Sciatic nerve (tissue), 2 donors: Measurements from ENCODE around the gene RAD51. TPM values are rescaled to one million over a fixed set of nuclear protein-coding genes. Genes with fewer than 3 reads are reported as not detected.
A peak's percentile ranks its signal among the peaks of the same experiment; 100 is the strongest.
"Not testable (repeated sequence)": the region's sequence is repeated elsewhere in the genome, so short reads cannot be mapped to it uniquely, and the experiment has no call there.

ENCODE experiments used
- ATAC-seq: fragments of 200-7000 bp; cut with Tn5 transposase; one replicate; pipeline ENCODE4 v1.9.1; 2020; ENCODE audit warnings: mild to moderate bottlenecking, moderate library complexity
- DNase-seq: peaks from one replicate; pipeline ENCODE4 v3.0.0-alpha.2; 2020; ENCODE audit warnings: low spot score
- intact Hi-C: fragments of 100-400 bp; cut with DNase I; formaldehyde crosslinking; loops from one replicate; pipeline ENCODE4 v1.14.2; 2022
- total RNA-seq: library from RNA; stranded (reverse); fragmentation: NEBNext Ultra II Directional; extraction: Animal tissue kit (Norgen Biotek cat#: 25700); gene quantifications from one replicate; pipeline ENCODE4 v1.2.1, GENCODE V29; 2021
- donor health status: DM: no; HTN: no; CAD: no.
- donor health status: DM: no; HTN: no; CAD: no.

RAD51 gene
- total RNA-seq: 0.53 TPM

- intact Hi-C loops: no loop called here
- ATAC-seq (peak; percentile 99), DNase-seq (peak; percentile 96)
These were observed at the start of gene RAD51 for GRCh38 chr15:40694688-40695468. TSS of gene RAD51 (plus strand) at chr15:40695174. CDS start at chr15:40698759, 3,585 bp downstream.

DNA sequence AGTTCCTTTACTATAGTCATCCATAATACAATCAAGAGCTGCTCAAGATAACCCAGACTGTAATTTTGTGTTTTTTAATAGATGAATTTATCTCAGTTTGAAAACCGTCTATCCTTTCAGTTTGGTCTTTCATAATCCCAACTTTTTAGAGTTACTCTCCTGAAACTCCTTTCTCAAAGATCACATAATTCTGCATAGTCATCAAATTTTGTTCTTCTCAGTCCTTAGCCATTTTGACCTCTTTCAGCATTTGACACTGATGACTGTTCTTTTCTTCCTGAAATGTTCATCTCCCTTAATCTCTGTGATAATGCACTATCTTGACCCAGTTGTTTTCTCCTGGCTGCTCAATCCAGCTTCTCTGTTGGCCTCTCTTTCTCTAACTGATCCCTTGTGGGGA, 47.5 kb upstream of the RAD51 start:
- intact Hi-C loops: no loop called here
- DNase-seq: no peak
- no peak for ATAC-seq

DNA sequence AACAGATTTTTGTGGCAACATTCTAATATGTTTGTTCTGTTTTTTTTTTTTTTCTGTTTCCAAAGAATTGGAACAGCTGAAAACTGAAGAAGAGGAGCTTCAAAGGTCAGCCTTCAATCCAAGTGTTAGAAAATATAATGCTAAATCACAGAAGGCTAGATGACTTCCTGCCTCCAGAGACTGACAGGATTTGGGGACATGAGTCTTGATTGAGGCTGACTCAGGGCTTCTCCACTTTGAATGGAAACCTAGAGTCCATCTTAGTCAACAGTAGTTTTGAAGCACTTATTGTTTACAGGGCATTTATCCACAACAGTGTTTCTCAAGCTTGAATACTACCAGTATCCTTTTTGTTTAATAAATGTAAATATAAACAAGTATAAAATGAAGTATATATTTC, 44.5 kb upstream of the RAD51 start:
- intact Hi-C loops: no loop called here
- DNase-seq: no peak
- no peak for ATAC-seq

DNA sequence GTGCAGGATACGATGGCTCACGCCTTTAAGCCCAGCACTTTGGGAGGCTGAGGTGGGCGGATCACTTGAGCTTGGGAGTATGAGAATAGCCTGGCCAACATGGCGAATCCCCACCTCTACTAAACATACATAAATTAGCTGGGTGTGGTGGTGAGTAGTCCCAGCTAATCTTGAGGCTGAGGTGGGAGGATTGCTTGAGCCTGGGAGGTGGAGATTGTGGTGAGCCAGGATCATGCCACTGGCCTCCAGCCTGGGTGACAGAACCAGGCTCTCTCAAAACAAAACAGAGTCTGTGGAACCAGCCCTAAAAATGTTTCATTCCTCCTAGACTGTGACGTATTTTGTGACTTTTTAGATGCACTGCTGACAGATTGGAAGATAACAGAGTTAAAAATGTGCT, 34.3 kb upstream of the RAD51 start:
- ATAC-seq: no peak
- no peak for DNase-seq
- intact Hi-C loops: no loop called here

DNA sequence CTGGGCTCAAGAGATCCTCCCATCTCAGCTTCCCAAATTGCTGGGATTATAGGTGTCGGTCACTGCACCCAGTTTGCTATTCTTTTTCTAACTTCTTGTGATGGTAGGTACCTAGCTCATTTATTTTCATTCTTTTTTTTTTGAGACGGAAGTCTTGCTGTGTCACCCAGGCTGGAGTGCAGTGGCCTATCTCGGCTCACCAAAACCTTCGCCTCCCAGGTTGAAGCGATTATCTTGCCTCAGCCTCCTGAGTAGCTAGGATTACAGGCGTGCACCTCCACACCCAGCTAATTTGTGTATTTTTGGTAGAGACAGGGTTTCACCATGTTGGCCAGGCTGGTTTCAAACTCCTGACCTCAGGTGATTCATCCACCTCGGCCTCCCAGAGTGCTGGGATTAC, 30.1 kb upstream of the RAD51 start:
- ATAC-seq (no peak), DNase-seq (no peak)
- intact Hi-C loops: no loop called here

- DNase-seq, ATAC-seq, intact Hi-C loops: not testable (repeated sequence)
These were observed 18.7 kb upstream of the RAD51 start for GRCh38 chr15:40676290-40676689.

DNA sequence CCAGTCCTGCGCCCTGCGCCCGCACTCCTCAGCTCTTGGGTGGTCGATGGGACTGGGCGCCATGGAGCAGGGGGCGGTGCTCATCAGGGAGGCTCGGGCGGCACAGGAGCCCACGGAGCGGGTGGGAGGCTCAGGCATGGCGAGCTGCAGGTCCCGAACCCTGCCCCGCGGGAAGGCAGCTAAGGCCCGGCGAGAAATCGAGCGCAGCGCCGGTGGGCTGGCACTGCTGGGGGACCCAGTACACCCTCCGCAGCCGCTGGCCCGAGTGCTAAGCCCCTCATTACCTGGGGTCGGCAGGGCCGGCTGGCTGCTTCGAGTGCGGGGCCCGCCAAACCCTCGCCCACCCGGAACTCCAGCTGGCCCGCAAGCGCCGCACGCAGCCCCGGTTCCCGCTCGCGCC, 18.1 kb upstream of the RAD51 start:
- DNase-seq, intact Hi-C loops, ATAC-seq: not testable (repeated sequence)

DNA sequence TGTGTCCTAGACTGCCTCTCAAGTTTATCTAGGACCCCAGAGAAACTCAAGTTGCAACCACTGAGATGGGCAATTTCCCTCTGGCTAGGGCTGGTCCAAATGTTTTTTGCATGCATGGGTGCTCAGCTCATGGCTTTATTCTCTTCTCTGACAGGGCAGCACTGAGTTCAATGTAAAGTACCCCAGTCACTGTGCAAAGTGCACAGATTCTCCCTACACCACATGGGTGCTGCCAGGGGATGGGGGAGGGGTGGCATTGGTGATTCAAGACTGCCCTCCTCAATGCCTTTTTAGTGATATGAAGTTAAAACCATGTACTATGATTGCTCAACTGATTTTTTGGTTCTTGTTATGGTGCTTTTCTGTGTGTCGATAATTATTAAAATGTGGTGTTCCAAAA, 14.8 kb upstream of the RAD51 start:
- no peak for ATAC-seq
- intact Hi-C loops: no loop called here

DNA sequence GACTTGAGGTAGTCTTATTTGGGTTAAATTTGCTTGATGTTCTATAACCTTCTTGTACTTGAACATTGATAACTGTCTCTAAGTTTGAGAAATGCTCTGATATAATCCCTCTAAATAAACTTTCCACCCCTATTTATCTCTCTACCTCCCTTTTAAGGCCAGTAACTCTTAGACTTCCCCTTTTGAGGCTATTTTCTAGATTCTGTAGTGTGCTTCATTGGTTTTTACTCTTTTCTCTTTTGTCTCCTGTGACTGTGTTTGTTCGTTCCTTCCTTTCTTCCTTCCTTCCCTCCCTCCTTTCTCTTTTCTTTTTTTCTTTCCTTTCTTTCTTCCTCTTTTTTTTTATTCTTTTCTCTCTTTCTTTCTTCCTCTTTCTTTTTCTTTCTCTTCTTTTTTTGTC, 14.0 kb upstream of the RAD51 start:
- ATAC-seq, DNase-seq, intact Hi-C loops: not testable (repeated sequence)

More for the DNA sequence above, 14.8 kb upstream of the RAD51 start:
- no peak for DNase-seq

DNA sequence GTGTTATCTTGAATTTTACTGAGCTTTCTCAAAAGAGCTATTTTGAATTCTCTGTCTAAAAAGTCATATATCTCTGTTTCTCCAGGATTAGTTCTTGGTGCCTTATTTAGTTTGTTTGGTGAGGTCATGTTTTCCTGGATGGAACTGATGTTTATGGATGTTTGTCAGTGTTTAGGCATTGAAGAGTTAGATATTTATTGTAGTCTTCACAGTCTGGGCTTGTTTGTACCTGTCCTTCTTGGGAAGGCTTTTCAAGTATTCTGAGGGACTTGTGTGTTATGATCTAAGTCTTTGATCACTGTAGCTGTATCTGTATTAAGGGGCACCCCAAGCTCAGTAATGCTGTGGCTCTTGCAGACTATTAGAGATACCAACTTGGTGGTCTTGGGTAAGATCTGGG, 10.6 kb upstream of the RAD51 start:
- intact Hi-C loops: no loop called here
- ATAC-seq: no peak
- DNase-seq: no peak

DNA sequence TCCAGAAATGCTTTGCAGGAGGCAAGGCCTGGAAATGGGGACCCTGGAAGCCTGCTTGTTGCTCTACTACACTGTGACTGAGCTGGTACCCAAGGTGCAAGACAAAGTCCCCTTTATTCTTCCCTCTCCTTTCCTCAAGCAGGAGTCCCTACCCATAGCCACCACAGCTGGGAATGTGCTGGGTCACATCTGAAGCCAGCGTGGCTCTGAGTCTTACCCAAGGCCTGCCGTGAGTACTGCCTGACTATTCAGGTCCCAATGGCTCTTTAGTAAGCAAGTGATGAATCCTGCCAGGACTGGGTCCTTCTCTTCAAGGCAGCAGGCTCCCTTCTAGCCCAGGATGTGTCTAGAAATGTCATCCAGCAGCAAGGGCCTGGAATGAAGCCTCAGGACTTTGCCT, 9.6 kb upstream of the RAD51 start:
- ATAC-seq (no peak), DNase-seq (no peak)
- intact Hi-C loops: no loop called here

DNA sequence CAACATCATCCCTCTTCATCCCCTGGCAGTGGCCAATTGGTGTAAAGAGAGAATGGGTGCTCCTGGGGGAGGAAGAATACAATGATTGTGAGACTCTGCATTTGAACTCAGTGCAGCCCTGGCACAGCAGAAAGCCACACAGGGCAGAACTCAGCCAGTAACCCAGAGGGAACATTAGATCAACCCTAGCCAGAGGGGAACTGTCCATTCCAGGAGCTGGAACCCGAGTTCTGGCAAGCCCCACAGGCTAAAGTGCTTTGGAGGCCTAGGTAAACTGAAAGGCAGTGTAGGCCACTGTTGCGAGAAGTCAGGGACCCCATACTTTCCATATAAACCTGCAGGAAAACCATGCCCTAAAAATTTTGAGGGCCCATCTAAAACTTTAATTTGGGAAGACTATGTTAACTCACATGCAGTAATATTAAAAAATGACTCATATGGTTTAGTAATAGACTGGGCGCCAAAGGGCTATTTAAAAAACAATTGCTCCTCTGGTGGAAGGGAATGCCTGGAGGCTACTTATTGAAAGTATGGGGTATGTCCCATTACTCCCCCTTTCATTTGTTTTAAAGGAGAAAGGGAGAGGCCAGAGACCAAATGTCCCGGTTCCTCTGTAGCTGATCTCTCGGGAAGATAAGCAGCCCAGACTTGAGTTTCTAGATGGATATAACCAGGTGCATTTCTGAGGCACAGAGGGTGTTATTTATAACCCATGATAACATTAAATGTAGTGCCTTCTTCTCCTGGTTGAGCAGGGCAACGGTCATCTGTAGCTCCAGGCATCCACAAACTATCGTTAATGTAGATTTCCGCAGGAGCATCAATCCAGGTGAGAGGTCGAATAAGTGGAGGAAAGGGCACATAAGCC, 5.8 kb upstream of the RAD51 start:
- no peak for DNase-seq
- no peak for ATAC-seq
- intact Hi-C loops: no loop called here

DNA sequence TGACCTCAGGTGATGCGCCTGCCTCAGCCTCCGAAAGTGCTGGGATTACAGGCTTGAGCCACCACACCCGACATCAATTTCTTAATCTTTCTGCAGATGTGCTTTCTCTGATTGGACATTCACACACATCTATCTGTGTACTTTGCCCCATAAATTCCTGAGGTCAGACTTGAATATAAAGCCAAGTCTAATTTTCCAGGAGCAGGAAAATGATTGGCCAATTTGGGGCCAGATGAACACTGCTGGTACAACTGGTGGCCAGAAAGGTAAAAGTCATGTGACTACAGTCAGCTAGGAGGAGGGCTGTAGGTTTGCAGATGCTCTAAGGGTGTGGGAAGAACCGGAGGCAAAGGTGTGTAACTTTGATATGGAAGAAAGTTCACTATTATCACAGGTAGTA, 3.2 kb upstream of the RAD51 start:
- intact Hi-C loops: no loop called here
- ATAC-seq (no peak), DNase-seq (no peak)

GRCh38 chr15:40693904-40694687, 878 bp upstream of the RAD51 start:
- intact Hi-C loops: no loop called here
- DNase-seq (no peak), ATAC-seq (no peak)

DNA sequence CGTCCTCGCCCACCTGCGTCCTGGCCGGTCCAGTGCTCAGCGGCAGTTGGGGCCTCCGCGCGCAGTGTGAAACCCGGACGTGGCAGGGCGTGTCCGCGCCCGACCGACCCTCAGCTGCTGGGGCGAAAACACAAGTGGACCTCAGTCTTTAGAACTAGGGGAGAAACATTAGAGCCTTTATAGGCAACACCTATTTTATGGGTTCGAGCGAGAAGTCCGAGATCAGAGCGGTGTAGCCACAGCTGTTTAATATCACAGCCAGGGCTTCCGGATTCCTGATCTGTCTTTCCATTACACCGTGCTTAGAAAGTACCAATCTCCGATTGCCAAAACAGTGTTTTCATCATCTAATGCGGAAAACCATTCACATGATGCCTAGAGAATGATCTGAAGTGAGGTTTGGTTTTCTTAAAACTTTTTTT, 506 bp downstream of the RAD51 start:
- intact Hi-C loops: no loop called here
- ATAC-seq (no peak), DNase-seq (no peak)

GRCh38 chr15:40696228-40696627, 1.3 kb downstream of the RAD51 start:
- DNase-seq (no peak), ATAC-seq (no peak)
- intact Hi-C loops: no loop called here

DNA sequence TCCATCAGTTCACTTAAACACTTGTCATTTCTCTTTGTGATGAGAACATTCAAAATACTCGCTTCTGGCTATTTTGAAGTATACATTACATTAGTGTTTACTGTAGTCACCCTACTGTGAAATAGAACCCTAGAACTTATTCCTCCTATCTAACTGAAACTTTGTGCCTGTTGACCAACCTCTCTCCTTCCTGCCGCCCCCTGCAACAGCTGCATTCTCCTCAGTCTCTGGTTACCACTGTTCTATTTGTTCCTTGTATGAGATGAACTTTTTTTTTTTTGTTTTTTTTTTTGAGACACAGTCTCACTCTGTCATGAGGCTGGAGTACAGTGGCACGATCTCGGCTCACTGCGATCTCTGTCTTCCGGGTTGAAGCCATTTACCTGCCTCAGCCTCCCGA, 2.9 kb downstream of the RAD51 start:
- ATAC-seq (no peak), DNase-seq (no peak)
- intact Hi-C loops: no loop called here

DNA sequence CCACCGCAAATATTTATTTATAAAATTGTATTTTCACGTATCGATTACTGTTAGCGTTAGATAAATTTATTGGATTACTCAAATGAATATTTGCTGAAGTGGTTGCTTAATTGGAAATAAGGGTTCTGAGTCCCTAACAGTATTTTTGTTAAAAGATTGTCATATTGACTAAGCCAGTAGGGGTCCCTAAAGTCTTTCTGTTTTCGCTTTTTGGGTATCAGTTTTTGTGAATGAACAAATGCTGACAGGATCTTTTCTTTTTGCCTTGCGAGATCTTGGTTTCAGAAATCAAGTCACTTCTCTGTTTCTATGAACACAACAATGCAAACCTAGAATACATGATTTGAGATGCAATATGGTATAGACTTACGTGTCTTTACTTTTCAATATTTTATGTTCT, 7.1 kb downstream of the RAD51 start:
- ATAC-seq (no peak), DNase-seq (no peak)
- intact Hi-C loops: no loop called here

DNA sequence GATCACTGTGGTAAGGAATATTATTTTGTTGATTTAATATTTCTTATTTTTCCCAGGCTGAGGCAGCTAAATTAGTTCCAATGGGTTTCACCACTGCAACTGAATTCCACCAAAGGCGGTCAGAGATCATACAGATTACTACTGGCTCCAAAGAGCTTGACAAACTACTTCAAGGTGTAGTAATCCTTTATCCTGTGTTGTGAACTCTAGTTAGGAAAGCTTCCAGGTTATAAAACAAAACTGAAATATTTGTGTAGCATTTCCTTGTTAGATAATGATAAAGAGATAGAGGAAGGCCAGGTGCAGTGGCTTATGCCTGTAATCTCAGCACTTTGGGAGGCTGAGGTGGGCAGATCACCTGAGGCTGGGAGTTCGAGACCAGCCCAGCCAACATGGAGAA, 11.1 kb downstream of the RAD51 start:
- ATAC-seq (no peak), DNase-seq (no peak)
- intact Hi-C loops: no loop called here

DNA sequence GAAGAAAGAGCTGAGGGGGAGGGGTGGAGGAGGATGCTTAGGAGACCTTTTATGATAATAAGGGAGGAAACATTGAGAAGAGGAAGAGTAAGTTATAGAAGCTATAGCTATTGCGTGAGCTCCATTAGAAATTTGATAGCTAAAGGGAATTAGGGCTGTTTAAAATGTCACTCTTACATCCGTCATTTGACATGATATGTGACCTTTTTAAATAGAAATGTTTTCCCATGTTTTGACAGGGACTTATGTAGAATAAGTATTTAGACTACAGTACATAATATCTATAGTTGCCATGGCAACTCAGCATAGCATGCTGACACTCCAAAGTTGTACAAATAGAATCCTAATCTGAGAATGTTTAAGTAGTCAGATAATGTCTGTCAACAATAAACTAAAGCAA, 19.2 kb downstream of the RAD51 start:
- DNase-seq (no peak), ATAC-seq (no peak)
- intact Hi-C loops: no loop called here
